ENCODE data around the gene MGAT4B. TPM values are rescaled to one million over a fixed set of nuclear protein-coding genes. Genes with fewer than 3 reads are reported as not detected.

Gene MGAT4B
- total RNA-seq, 3 donors from 2014 or later (not counting 1 experiment from before 2014, with no cell fraction given), result 143 to 159 (median 144) TPM

- intact Hi-C loops (cut with micrococcal nuclease), result no loop called here
- Histone ChIP-seq H3K27ac (ENCODE audit: low read length) (no peak overlapping the region), H3K4me3 (ENCODE audit: low read length) (no peak overlapping the region), H3K27me3 (ENCODE audit: control insufficient read depth, insufficient read depth, low read length) (no peaks in the 10 kb centered on the region), H3K36me3 (ENCODE audit: control insufficient read depth, insufficient read depth, low read length) (peaks cover 69% of the 10 kb centered on the region), H3K4me1 (ENCODE audit: control insufficient read depth, insufficient read depth, low read length) (peaks cover 20% of the 10 kb centered on the region), H3K9me3 (ENCODE audit: control insufficient read depth, insufficient read depth, low read length) (no peaks in the 10 kb centered on the region)
- no peaks in the 10 kb centered on the region for H3K27me3 Mint-ChIP-seq (ENCODE audit: low read depth in 2 of 2)
- H3K4me1 Mint-ChIP-seq, result peaks cover 30 to 31% of the 10 kb centered on the region in 2 donors
- DNase-seq (no peak), ATAC-seq (no peak)
- no peak for TF ChIP-seq CTCF (IDR thresholded peaks at IDR 0.05)
- 100% methylated on average over 3 of the region's 8 CpGs for WGBS (ENCODE audit: insufficient coverage)
- H3K4me3 Mint-ChIP-seq, result no peak overlapping the region
- H3K9me3 Mint-ChIP-seq, result no peaks in the 10 kb centered on the region
- H3K36me3 Mint-ChIP-seq, result peaks cover 25% of the 10 kb centered on the region
- H3K27ac Mint-ChIP-seq, result peak overlapping the region; percentile 67 to 81
Observed at GRCh38 chr5:179834120-179834519, 27.5 kb upstream of the MGAT4B start.

DNA sequence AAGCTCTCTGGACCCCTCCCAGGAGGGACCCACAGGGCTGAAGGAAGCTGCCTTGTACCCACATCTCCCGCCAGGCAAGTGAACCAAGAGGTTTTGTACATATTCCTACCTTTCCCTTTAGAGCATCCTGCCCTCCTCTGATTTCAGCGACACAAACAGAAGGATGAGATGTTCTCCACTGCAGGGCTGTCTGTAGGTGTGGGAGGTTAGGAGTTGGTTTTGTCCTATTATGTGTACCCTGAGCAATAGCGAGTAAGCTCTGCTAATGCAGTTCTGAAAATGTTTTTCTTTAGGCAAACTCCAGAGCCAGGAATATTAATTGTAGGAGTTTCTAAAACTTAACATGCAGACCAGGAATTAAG is 27.0 kb upstream of the MGAT4B start:
- Mint-ChIP-seq H3K4me3 (peak overlapping the region; percentile 60), H3K27me3 (ENCODE audit: low read depth in 2 of 2) (no peaks in the 10 kb centered on the region), H3K27ac (peak overlapping the region; percentile 67 to 81), H3K36me3 (peaks cover 29% of the 10 kb centered on the region), H3K9me3 (no peaks in the 10 kb centered on the region), H3K4me1 (peaks cover 32 to 35% of the 10 kb centered on the region in 2 donors)
- no peak for ATAC-seq
- H3K9me3 ChIP-seq (ENCODE audit: control insufficient read depth, insufficient read depth, low read length), result no peaks in the 10 kb centered on the region
- H3K4me1 ChIP-seq (ENCODE audit: control insufficient read depth, insufficient read depth, low read length), result peaks cover 20% of the 10 kb centered on the region
- TF ChIP-seq CTCF (IDR thresholded peaks at IDR 0.05), result no peak
- H3K27me3 ChIP-seq (ENCODE audit: control insufficient read depth, insufficient read depth, low read length), result no peaks in the 10 kb centered on the region
- no peak overlapping the region for H3K27ac ChIP-seq (ENCODE audit: low read length)
- intact Hi-C loops (cut with micrococcal nuclease), result no loop called here
- peaks cover 74% of the 10 kb centered on the region for H3K36me3 ChIP-seq (ENCODE audit: control insufficient read depth, insufficient read depth, low read length)
- WGBS (ENCODE audit: insufficient coverage), result 100% methylated on average over 3 of the region's 3 CpGs
- DNase-seq, result no peak
- H3K4me3 ChIP-seq (ENCODE audit: low read length), result no peak overlapping the region

GRCh38 chr5:179833056-179833708 is 26.5 kb upstream of the MGAT4B start:
- no peaks in the 10 kb centered on the region for H3K27me3 Mint-ChIP-seq (ENCODE audit: low read depth in 2 of 2)
- no peaks in the 10 kb centered on the region for H3K9me3 Mint-ChIP-seq
- H3K4me3 ChIP-seq (ENCODE audit: low read length), result no peak overlapping the region
- peaks cover 34 to 38% of the 10 kb centered on the region in 2 donors for H3K4me1 Mint-ChIP-seq
- H3K4me1 ChIP-seq (ENCODE audit: control insufficient read depth, insufficient read depth, low read length), result peaks cover 20% of the 10 kb centered on the region
- TF ChIP-seq CTCF (IDR thresholded peaks at IDR 0.05), result no peak
- peak overlapping the region; percentile 60 for H3K4me3 Mint-ChIP-seq
- H3K9me3 ChIP-seq (ENCODE audit: control insufficient read depth, insufficient read depth, low read length), result no peaks in the 10 kb centered on the region
- 97% methylated on average over 23 of the region's 23 CpGs for WGBS (ENCODE audit: insufficient coverage)
- H3K27ac ChIP-seq (ENCODE audit: low read length), result no peak overlapping the region
- DNase-seq (no peak), ATAC-seq (no peak)
- peaks cover 33% of the 10 kb centered on the region for H3K36me3 Mint-ChIP-seq
- H3K27me3 ChIP-seq (ENCODE audit: control insufficient read depth, insufficient read depth, low read length), result no peaks in the 10 kb centered on the region
- intact Hi-C loops (cut with micrococcal nuclease), result no loop called here
- H3K27ac Mint-ChIP-seq, result peak overlapping the region; percentile 67 to 81
- H3K36me3 ChIP-seq (ENCODE audit: control insufficient read depth, insufficient read depth, low read length), result peaks cover 71% of the 10 kb centered on the region

All from natural killer cell (primary cell).